Measurements from ENCODE around the gene SEMA3B.
"Not testable (repeated sequence)": the region's sequence is repeated elsewhere in the genome, so short reads cannot be mapped to it uniquely, and the experiment has no call there.

The SEMA3B gene

DNA sequence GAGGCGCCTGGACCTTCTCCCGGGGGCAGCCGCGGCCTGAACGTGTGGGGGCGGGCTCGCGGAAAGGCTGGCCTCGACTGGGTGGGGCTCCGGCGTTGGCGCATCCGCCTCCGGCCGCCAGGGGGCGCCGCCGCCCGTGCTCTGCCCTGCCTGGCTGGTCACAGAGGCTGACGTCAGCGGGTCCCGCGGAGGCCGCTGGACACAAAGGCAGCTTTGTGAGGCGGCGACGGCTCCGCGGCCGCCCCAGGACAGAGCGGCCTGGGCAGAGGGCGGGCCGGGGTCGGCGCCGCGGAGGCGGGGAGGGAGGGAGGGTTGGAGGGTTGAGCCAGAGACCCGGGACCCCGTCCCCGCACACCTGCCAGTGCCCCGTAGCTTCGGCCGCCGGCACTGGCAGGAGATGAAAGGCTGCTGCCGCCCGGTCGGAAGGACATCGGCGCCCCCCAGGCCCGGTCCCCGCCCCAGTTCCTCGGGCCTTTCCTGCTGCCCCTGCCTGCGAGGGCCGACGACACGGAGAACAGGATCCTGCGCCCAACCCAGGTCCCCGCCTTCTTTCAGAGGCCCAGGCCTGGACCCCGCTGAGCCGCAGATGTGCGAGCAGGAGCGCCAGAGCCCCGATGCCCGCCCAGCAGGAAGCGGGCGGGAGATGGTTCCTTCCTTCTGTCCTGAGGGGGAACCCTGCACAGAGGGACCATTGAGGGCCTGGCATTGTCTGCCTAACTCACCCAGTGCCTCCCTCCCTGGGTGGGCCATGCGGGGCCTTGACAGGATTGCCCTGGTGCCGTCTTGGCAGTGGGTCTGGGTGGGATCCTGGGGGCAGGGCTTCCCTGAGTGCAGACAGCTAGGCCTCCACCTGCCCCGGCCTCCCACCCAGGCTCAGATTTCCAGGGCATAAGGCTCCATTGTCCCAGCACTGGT lies 8.7 kb upstream of the SEMA3B start:
- DNase-seq: peak; percentile 9 to 62

DNA sequence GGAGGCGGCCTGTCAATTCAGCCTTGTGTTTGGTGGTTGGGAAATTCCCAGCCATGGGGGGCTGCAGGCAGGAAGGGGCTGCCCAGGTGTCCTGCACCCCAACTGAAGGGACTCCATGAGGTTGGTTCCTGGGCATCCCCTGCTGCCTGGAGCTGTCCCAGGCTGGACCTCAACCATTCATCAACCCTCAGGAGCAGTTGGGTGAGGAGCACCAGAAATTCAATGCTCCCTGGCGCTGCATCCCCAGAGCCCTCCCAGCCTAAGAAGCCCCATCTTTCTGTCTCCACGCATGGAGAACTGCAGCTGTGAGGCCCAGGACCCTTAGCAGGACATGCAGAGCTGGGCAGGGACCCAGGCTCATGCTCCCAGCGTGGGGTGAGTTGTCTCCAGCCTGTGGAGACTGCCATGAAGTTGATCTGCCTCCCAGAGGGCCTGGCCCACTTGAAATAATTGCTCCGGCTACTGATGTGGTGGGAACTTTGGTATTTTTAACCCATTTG lies 8.0 kb upstream of the SEMA3B start:
- DNase-seq: no peak

DNA sequence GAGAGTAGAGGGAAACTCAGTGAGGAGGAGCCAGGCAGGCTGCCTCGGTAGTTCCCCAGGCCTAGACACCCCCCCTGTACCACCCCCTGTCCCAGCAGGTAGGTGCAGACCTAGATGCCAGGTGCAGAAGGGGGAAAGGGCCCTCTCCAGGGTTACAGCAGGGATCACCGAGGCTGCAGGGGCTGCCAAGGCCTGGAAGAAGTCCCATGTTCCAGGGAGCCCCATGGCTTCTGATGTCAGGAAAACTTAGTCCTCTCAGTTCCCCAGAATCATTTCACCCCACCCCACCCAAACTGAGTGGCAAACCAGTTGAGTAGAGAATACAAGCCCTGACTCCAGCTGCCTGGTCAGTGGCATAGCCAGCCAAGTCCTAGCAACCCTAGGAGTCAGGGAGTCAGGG lies 7.4 kb upstream of the SEMA3B start:
- DNase-seq: no peak

DNA sequence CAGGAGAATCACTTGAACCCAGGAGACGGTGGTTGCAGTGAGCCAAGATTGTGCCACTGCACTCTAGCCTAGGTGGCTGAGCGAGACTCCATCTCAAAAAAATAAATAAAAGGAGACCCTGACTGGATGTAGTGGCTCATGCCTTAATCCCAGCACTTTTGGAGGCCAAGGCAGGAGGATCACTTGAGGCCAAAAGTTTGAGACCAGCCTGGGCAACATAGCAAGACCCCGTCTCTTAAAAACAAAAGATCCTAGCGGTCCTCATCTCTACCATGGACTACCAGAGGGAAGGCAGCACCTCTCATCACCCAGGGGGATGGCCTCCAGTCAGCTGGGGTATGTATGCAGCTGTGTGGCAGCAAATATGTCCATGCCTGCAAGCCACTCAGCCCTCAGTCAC lies 6.7 kb upstream of the SEMA3B start:
- DNase-seq: not testable (repeated sequence)

DNA sequence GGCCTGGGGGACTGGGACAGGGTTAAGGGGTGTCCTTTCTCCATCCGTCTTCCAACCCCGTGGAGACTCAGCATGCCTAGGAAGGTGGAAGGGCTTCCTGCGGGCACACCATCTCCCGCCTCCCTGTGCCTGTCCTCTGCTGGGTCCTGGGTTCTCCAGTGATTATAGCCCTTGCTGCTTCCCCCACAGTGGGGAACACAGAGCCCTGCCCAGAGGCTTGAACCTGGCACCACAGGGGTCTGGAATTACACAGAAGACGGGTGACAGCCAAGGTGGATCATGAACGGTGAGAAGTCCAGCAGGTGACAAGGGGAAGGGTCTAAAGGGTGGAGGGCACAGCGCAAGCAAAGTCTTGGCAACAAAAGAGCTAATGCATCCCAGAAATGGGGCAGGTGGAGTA lies 6.2 kb upstream of the SEMA3B start:
- no peak for DNase-seq

DNA sequence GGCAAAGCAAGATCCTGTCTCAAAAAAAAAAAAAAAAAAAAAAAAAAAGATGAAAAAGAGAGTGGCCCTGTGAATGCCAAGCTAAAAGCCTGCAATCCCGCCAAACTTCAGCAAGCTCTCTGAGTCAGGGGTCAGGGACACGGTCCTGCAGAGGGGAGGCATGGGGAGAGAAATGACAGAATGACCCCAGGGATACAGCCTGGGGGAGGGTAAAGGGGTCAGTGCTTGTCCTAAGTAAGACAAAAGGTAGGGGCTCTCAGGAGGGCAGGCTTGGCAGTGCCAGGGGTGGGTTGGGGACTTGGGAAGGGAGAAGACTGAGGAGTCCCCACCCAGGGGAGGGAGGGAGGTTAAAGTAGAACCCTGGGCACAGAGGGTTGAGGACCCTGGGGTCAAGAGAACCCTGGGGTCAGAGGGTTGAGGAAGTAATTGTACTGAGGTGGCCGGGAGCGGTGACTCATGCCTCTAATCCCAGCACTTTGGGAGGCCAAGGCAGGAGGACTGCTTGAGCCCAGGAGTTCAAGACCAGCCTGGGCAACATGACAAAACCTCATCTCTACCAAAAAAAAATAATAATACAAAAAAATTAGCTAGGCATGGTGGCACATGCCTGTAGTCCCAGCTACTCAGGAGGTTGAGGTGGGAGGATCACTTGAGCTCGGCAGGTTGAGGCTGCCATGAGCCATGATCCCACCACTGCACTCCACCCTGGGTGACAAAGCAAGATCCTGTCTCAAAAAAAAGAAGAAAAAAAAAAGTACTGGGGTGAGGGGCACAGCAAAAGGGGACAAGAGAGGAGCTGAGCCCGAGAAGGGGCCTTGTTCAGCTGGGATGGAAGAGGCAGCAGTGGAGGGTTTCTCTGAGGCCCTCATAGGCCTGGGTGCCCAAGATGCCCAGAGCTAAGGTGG lies 5.2 kb upstream of the SEMA3B start:
- DNase-seq: no peak

DNA sequence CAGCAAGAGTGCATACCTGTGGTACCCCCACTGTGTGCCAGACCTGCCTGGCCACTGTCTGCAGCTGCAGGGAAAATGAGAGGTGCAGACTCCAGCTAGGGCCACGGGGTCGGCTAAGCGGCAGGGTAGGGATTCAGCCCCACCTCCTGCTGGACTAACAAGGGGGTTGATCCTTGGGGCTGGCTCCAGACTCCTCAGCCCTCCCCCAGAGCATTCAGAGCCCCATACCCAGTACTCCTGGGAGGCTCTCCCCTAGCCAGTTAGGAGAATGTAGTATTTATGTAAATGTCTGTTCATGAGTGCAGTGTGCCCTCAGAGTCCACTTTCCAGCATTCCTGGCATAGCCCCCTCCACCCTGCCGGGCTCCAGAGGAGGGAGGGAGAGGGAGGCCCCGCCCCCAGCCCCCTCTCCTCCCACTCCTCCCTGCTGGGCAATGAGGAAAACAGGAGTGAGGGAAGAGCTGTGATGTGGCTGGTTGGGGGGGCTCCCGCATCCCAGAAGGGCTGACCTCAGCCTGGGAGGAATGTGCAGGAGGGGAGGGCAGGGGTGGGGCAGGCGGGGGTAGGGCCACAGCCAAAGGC lies 4.5 kb upstream of the SEMA3B start:
- DNase-seq: no peak

DNA sequence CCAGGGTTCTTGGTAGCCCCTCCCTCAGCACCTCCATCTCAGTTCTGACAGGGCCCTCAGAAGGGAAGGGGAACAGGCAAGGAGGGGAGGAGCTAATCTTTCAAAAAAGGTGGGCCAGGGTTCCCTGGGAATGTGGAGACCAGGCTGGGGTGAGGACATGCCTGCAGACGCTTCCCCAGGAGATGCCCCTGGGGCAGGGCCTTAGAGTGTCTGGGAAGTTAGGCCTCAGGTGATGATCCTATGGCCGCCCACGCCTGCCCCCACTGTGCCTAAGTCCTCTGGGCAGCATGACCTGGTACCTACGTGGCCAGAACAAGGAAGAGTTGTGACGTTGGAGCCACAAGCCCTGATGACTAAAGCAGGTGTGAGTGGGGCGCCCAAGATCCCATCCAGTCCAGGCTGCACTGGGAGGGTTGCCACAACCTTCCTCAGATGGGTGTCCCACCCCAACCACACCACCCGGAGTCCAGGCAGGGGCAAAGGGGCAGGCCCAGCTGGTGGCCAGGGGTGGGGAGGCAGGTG lies 3.9 kb upstream of the SEMA3B start:
- DNase-seq: no peak

- DNase-seq: no peak
These were observed 3.4 kb upstream of the SEMA3B start for GRCh38 chr3:50265571-50265970.

DNA sequence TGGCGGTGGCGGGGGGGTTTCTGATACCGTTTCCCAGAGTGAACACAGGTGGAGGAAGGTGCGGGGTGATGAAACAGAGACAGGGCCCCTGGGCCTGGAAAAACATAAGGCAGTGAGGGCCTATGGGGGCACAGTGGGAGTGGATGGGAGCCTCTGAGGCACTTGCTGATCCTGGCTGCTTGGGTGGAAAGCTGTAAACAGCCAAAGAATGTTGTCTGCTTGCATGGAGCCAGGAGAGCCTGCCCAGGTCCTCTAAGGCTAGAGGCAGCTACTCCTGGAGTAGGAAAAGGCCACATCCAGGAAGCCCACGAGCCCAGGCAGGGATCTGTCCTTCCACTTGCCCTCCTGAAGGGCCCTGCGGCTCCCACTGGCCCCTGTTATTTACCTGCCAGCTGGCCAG lies 2.9 kb upstream of the SEMA3B start:
- no peak for DNase-seq

DNA sequence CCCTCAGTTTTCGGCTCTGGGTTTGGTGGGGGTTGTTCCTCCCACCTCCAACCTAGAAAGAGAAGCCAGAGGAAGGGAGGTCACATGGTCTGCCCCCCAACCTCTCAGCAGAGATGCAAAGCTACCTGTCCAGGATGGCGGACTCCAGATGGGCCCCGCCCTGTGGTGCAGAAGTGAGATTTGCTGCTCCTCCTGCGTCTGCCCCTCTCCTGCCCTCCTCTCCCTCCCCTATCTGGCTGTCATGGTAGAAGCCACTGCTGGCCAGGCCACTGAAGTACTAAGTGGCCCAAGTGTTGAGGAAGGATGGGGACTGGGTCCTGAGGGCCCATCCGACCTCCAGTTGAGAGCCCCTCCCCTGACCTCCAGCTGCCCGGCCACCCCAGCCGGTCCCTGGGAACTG lies 2.1 kb upstream of the SEMA3B start:
- no peak for DNase-seq

GRCh38 chr3:50267280-50267913 lies 1.6 kb upstream of the SEMA3B start:
- no peak for DNase-seq

GRCh38 chr3:50268276-50268675 lies 671 bp upstream of the SEMA3B start:
- DNase-seq: no peak

- DNase-seq: no peak
These were observed 513 bp downstream of the SEMA3B start for GRCh38 chr3:50269460-50269859.

DNA sequence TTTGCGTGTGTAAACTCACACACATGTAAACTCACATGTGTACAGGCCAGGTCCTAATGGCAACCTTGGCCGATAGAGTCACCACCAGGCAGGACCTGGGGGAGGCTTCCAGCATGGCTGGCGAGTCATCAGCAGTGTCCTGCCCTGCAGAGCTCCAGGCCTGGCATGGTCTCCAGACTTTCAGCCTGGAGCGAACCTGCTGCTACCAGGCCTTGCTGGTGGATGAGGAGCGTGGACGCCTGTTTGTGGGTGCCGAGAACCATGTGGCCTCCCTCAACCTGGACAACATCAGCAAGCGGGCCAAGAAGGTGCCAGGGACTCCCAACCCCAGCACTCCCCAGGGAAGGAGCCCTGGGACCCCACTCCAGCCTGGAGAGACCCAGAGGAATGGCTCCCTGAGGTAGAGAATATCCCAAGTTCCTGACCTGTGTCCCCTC lies 1.0 kb downstream of the SEMA3B start:
- DNase-seq: no peak

GRCh38 chr3:50270422-50271224 lies 1.7 kb downstream of the SEMA3B start:
- no peak for DNase-seq

GRCh38 chr3:50271314-50271936 lies 2.5 kb downstream of the SEMA3B start:
- no peak for DNase-seq

GRCh38 chr3:50272538-50272910 lies 3.6 kb downstream of the SEMA3B start:
- DNase-seq: not testable (repeated sequence)

GRCh38 chr3:50272911-50273688 lies 4.2 kb downstream of the SEMA3B start:
- peak in 1 of 2 experiments; percentile 32 for DNase-seq

GRCh38 chr3:50273689-50274065 lies 4.7 kb downstream of the SEMA3B start:
- DNase-seq: no peak
